HCT116 (cell line): Measurements from ENCODE around the gene IQCK.

ENCODE experiments used
- TF ChIP-seq, protein P1 (sequence below), 3 experiments: fragments of 200-600 bp in 1 of 3; sonication (generic) in 1 of 3; IDR thresholded peaks in 2 of 3; conservative IDR thresholded peaks in 1 of 3; 2 replicates each; pipeline ENCODE4 v1.5.1; 2012 to 2017; ENCODE audit warnings: low read depth in 2 of 3, low read length in 2 of 3, antibody characterized with exemption in 1 of 3, borderline replicate concordance in 1 of 3, control low read depth in 1 of 3, mild to moderate bottlenecking in 1 of 3, mixed read lengths in 1 of 3, mixed run types in 1 of 3, moderate library complexity in 1 of 3; ENCODE audit not compliant: insufficient read depth in 1 of 3
- TF ChIP-seq, protein P2 (sequence below): IDR thresholded peaks from 2 replicates; pipeline ENCODE4 v1.6.1; 2012

DNA sequence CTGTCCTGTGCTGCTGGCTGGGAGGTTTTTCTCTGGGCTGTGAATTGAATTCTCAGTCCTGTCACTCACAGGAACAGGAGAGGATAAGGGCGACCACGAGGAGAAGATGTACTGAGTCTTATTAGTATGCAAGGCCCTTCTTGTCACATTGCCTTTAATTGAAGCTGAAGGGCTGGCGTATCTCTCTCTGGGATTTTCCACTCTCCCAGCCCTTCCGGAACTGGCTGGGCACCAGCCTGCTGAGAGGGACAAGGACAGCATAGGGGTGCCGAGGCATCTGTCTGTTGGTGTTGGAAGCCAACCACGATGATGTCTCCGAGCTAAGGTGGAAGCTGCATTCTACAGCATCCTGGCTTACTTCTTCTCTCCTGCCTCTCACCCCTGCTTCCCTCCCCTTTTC is 133.4 kb downstream of the IQCK start:
- TF ChIP-seq, protein P1, sequence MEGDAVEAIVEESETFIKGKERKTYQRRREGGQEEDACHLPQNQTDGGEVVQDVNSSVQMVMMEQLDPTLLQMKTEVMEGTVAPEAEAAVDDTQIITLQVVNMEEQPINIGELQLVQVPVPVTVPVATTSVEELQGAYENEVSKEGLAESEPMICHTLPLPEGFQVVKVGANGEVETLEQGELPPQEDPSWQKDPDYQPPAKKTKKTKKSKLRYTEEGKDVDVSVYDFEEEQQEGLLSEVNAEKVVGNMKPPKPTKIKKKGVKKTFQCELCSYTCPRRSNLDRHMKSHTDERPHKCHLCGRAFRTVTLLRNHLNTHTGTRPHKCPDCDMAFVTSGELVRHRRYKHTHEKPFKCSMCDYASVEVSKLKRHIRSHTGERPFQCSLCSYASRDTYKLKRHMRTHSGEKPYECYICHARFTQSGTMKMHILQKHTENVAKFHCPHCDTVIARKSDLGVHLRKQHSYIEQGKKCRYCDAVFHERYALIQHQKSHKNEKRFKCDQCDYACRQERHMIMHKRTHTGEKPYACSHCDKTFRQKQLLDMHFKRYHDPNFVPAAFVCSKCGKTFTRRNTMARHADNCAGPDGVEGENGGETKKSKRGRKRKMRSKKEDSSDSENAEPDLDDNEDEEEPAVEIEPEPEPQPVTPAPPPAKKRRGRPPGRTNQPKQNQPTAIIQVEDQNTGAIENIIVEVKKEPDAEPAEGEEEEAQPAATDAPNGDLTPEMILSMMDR (IDR thresholded peaks at IDR 0.05 in 2 of 3, conservative IDR thresholded peaks at IDR 0.05 in 1 of 3; ENCODE audit: borderline replicate concordance in 1 of 3, insufficient read depth in 1 of 3, low read depth in 2 of 3, low read length in 2 of 3) = no peak
- TF ChIP-seq, protein P2, sequence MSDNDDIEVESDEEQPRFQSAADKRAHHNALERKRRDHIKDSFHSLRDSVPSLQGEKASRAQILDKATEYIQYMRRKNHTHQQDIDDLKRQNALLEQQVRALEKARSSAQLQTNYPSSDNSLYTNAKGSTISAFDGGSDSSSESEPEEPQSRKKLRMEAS = no peak
